HG03520 (cell line): ENCODE measurements around the gene ACTL7B.
"Not testable (repeated sequence)": the region's sequence is repeated elsewhere in the genome, so short reads cannot be mapped to it uniquely, and the experiment has no call there.

Experiments
- ATAC-seq: cut with Tn5 transposase; IDR thresholded peaks from one replicate; pipeline ENCODE4 v1.9.1; 2021; ENCODE audit warnings: mild to moderate bottlenecking, moderate library complexity; ENCODE audit not compliant: unreplicated experiment

ACTL7B gene

DNA sequence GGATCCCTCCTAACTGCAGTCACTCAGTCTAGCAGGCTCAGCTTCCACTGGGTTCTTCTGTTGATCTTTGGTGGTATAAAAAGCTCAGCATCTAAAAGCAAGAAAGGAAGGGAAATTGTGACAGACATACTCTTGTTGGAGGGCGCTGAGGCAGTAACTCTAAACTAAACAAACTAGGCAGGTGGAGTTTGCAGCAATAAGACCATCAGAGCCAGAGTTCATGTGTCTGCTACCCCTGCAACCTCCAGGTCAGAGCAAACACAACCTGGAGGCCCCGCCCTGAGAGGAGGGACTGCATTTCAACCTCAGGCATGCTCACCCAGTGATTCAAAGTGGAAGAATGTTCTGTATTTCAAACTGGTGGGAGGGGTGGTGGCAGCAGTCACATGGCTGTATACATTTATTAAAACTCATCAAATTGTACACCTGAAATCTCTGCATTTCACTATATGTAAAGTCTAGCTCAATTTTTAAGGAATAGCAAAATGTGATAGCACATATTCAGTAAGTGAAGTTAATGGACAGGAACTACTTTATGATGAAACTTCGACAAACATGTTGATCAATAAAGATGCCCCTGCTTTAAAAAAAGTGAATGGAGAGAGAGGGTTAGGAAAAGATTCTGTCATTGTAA lies 13.4 kb upstream of the ACTL7B start:
- no peak for ATAC-seq

DNA sequence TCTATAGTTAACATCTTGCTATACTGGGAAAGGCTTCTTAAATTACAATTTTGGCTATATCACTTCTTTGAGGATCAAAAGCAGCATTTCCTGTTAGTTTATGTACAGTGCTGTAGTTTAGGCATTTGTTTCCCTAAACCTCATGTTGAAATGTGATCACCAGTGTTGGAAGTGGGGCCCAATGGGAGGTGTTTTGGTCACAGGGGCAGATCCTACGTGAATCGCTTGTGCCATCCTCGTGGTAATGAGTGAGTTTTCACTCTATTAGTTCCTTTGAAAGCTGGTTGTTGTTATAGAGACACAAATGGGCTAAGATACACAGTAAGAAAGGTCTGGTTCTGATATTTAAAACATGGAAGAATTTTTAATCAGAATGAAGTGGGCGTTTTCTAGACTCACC lies 12.0 kb upstream of the ACTL7B start:
- no peak for ATAC-seq

DNA sequence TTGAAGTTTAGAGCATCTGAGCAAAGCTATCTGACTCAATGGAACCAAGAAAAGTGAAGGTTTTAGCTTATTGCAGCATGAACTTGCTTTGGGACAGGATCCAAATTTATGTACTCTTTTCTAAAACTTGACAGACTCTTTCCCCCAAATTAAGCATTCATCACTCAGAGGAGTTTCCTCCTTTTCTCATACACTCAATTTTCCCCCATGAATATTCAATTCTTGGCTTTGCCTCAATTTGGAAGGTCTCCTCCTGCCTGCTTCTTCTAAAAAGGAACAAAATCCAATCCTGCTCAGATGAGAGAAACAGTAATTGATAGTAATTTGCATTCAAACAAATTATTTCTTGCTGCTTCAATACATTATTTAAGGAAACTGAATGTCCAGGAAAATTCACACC lies 11.3 kb upstream of the ACTL7B start:
- ATAC-seq, result no peak

DNA sequence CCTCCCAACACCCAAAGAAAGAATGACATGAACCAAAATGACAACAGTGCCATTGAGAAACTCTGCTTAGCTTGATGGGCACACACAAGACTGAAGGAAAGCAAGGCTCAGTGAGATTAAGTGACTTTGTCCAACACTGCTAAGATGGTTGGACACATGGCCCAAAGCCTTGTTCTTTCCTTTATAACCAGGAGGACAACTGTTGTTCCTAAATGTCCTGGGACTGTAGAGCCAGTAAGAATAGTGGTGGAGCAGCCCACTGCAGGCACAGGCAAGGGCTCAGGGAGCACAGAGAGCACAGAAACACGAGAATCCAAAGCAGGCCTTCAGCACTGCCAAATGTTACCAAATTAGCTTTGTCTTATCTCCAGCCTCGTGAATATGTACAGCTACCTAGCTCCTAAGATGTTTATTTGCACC lies 10.2 kb upstream of the ACTL7B start:
- no peak for ATAC-seq

DNA sequence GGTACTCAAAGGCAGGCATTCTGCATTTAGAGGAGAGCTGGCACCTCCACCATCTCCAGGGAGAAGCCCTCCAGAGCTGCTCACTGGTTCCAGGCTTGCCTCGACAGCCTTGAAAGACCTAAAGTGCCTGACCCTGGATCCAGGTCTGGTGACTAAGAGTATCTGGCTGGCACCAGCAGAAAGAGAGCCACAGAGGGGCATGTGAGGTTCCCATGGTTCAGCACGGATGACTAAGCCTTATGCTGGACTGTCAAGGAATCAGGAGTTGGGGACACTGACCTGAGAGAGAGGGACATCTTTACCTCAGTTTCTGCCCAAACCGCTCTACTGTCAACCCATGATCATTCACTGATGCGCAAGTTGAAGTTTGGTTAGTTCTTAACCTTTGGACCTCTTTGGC lies 9.3 kb upstream of the ACTL7B start:
- no peak for ATAC-seq

DNA sequence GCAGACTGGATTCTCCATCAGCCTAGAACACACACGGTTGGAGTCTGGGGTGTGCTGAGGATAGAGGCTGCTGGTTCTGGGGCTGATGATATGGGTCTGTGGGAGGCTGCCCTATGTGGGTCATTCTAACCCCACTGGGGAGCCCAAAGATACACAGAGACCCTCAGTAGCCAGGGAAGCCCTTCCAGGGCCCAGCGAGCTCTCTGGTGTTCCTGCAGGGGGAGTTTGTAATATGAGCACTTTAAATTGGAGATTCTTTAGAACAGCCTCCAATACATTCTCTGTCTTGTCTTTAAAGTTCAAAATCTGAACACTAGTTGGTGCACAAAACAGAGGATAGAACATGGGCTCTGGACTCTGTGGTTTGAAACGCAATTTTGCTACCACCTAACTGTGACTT lies 8.7 kb upstream of the ACTL7B start:
- ATAC-seq, result no peak

DNA sequence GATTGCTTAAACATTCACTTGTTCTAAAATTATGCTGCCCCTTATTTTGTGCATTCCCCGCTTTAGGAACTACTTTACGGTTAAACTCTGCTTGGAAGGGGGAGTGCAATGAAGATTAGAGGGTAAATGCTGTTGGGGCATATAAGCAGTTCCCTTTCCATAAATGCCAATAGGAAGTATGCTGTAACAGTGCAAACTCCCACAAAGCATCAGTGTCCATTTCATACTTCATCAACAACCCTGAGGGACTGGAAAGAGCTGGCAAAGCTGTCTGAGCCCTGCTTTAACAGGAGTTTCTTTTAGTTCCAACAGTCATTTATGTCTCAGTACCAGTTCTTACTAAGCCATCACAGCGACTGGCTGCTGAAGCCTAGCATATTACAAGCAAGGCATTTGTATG lies 8.1 kb upstream of the ACTL7B start:
- no peak for ATAC-seq

DNA sequence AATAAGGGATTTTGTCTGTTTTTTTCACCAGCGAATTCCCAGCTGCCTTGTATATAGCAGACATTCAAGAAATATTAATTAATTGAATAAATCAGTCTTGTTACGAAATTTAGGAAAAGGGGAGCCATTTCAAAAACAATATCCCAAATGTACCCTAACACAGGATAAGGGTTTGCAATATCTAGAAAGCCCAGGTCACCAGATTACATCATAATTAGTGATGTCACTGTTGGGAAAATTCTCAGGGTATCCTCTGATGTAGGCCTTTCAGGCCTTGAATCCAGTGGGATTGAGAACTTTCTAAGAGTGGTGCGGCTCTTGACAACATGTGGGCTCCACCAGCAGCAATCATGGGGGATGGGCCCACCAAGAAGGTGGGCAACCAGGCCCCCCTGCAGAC lies 6.2 kb upstream of the ACTL7B start, which contains the start of gene ACTL7A:
Gene ACTL7A, plus strand, starts transcription at position 270 of the 400 bp plus-strand sequence. Its CDS starts 57 bp downstream, at position 327.
- ATAC-seq, result no peak

DNA sequence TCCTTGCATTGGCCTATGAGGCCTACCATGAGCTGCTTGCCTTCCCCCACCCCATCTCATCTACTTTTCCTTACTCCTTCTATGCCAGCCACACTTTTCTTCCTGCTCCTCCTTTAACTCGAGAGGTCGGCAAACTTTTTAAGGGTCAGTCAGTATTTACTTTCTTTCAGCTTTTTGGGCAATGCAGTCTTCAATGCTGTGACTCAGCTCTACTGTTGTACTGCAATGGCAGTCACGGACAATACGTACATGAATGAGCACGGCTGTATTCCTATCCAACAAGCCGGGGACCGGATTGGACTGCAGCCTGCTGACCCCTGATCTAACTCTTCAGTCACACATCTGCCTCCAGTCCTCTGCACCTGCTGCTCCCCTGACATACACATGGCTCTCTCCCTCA lies 5.7 kb upstream of the ACTL7B start:
- ATAC-seq, result no peak

DNA sequence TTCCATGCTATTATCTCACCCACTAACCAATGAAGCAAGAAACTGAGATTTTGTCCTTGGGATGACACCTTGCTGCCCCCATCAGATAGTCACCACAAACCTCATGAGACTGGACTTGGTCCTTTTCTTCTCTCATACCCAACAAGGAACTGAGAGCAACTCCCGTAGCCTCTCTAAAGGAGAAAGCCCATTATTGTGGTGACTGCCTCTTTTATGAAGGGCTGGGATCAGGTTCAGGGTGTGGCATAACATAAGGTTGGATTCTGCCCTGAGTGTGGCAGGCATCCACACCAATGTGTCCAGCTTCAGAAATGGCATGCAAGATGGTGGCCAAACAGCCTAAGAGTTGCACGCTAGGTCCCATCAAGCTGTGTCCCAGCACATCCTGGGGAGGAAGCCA lies 5.0 kb upstream of the ACTL7B start:
- no peak for ATAC-seq

DNA sequence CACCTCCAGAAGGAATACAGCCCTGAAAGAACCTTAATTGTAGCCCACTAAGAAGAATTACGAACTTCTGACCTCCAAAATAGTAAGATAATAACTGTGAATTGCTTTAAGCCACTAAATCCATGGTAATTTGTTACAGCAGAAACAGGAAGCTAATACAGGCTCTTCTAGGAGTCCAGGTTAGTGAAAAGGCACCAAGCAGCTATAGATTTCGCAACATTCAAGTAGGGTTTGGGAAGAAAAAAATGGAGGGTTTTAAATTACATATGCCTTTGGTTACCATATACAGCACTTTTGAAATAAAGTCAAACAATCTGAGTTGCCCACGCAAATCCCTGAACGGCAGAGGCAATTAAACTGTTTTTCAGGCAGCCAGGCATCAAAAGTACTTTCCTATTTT lies 4.6 kb upstream of the ACTL7B start:
- no peak for ATAC-seq

DNA sequence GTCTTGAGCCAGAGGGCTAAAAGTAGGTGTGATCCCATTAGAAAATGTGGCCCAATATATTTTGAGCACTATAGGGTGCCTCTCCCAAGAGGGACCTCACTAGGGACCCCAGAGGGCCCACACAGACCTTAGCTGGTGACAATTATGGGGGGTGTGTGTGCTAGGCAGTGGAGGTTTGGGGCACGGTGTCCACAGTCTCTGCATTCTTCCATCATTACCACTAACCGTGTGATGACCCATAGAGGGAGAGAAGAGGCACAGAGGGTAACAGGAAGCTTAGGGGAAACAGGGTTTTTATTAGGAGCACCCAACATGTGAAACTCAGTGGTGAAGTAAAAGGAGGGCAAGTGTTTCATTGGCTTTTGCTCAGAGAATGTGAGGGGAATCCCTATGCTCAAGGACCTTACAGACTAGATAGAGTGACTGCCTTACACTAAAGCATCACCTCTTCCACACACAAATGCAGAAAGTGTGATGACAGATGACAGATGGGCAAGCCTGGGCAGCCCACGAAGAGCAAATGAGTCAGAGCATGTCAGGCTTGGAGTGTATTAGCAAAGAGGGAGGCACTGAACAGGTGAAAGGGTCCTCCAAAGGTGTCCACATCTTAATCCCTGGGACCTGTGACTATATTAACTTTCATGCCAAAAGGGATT lies 3.8 kb upstream of the ACTL7B start:
- peak; percentile 61 for ATAC-seq

DNA sequence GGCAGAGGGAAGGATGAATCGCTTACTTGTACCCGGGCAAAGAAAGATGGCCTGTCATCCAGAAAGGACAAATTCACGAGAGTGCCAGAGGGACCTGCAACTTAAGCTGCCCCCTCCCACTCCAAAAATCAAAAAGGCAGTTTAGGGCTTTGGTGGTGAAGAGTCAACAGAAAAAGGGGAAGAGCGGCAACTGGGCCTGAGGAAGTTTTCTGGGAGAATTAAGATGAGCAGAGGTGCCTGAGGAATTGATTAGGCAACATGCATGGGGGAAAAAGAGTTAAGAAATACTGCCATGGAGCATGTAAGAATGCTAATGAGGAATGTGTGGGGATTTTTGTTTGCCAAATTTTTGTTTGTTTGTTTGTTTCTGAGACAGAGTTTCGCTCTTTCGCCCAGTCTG lies 1.8 kb upstream of the ACTL7B start:
- no peak for ATAC-seq

DNA sequence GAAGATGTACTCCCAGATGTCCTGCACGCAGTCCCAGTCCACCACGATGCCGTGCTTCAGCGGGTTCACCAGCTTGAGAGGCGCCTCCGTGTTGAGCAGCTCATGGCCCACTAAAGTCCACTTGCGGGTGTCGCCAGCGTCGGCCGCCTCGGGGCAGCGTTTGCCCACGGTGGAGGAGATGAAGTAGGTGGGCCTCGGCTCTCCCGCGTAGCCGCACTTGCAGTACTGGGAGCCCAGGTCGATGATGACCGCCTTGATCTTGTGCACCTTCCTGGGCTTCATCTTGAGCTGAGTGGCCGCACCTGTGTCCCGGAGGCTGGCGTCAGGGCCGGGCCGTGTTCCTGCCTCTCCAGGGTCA lies 278 bp downstream of the ACTL7B start:
- ATAC-seq, result no peak

DNA sequence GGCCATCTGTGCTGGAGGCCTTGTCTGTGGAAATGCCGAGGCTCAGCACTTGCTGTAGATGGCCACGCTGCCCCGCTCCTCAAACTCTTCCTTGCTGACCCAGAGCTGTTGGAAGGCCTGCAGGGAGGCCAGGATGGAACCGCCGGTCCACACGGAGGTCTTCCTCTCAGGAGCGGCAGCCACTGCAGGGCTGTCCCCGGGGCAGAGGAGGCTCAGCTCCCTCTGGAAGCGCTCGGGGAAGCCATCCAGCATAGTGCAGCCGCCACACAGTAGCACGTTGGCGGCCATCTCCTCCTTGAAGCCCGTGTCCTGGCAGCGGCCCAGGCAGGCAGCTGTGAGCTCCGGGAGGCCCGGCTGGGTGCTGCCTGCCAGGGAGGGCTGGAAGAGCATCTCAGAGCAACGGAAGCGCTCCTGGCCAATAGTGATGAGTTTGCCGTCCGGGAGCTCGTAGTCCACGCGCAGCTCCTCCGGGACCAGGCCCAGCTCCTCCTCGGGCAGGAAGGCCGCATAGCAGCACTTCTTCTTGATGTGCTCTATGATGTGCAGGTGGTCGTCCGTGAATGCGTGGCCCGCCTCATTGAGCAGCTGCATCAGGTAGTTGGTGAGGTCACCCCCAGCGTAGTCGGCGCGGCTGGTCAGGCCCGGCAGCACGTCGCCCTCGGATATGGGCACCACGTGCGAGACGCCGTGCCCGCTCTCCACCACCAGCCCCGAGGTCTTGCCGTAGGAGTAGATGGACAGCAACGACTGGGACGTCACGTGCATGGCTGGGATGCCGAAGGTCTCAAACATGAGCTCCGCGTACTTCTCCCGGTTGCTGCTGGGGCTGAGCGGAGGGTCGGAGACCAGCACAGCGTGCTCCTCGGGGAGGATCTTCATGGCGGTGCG lies 901 bp downstream of the ACTL7B start:
- no peak for ATAC-seq

DNA sequence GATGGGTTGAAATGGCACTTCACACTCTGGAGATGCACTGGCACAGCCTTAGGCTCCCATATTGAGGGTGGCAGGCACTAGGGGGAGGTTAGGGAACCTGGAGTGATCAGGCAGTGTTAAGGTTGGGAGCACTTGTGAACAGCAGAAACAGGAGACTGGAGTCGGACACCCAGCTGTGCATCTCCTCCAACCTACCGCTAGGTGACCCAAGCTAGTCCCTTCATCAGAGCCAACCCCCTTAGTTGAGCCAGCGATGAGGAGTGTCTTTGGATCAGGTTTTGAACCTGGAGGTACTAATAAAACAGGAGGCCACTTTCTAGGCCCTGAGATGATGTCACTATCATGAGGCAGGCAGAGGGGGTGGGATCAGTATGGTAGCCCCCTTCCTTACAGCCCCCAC lies 1.7 kb downstream of the ACTL7B start:
- ATAC-seq, result no peak

DNA sequence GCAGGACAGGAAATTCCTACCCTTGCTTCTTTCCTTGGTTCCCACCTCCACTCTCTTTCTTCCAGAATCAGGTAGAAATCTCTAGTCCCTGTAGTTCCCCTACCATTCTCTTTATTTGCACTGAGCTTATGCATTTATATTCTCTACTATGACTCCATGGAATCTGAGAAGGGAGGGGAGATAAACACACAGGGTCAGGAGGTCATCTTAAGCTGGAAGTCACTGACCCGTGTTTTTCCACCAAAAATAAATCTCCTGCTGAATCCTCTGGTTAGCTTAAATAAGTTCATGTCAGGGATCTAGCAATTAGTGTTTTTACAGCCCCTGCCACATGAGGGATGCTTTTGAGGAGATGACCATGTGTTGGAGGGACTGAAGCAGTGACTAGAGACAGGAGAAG lies 3.7 kb downstream of the ACTL7B start:
- no peak for ATAC-seq

DNA sequence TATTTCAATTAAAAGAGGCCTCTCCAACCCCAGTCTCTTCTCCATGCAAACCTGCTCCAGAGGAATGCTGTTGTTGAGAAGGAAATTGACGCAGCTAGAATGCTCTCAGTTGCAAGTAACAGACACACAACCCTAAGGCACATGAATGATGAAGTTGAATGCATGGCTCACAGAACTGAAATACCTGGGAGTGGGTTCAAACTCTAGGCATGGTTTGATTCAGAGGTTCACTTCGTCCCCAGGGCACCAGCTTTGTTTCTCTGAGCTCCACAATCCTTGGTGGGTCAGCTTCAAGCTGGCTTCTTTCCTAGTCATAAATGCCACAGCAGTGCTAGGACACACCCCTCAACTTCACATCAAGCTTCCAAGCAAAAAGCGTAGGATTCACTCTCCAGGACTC lies 4.6 kb downstream of the ACTL7B start:
- no peak for ATAC-seq

DNA sequence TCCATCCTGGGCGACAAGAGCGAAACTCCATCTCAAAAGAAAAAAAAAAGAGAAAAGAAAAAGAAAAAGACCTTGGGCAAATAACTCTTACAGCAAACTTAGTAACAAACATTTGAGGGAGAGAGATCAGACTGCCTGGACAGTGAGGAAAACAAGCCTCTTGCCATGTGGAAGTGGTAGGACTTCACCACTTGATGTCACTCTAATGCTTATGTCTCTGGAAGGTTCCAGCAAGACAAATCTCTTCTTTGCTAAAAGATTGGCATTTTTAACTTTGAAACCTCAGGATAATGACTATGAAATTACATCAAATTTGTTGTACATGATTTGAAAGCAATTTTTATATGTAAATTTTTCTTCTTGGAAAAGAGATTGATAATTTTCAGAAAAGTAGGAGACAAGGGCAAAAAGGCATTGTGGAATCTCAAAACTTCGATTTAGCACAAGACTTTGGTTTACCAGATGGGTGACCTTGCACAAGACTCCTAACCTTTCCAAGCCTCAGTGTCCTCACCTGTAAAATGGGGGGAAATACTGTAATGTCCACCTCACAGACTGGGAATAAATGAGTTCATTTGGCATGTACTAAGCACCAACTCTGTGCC lies 5.4 kb downstream of the ACTL7B start:
- no peak for ATAC-seq

DNA sequence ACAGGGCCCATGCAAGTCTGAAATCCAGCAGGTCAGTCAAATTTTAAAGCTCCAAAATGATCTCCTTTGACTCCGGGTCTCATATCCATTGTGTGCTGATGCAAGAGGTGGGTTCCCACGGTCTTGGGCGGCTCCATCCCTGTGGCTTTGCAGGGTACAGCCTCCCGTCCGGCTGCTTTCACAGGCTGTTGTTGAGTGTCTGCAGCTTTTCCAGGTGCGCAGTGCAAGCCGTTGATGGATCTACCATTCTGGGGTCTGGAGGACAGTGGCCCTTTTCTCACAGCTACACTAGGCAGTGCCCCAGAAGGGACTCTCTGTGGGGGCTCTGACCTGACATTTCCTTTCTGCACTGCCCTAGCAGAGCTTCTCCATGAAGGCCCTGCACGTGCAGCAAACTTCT lies 7.5 kb downstream of the ACTL7B start:
- ATAC-seq, result not testable (repeated sequence)

DNA sequence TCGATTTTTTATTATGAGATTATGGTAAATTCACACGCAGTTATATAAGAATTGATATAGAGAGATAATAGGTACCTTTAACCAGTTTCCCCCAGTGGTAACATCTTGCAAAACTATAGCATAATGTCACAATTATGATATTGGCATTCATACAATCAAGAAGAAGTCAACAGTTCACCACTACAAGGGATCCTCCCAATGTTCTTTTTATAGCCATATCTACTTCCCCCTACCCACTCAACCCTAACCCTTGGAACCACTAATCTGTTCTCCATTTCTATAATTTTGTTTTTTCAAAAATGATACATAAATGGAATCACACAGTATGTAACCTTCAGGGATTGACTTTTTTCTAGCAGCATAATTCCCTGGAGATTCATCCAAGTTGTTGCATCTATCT lies 9.8 kb downstream of the ACTL7B start:
- ATAC-seq, result no peak

DNA sequence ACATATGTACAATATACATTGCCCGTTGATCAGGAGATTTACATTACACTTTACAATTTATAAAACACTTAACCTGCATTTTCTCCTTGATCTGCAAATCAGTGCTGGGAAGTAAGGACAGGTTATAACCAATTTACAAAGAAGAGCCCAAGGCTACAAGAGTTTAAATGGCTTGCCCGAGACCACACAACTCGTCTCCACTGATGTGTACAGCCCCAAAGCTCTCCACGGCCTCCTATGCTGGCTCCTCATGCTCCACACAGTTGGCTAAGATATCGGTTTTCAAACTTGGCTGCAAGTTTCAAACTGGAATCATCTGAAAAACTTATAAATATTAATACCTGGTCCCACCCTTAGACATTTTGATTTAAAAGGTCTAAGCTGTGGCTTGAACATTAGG lies 10.3 kb downstream of the ACTL7B start:
- ATAC-seq, result no peak
